GM13977 (cell line): ENCODE data around the gene NTHL1.

Experiments used
- DNase-seq: peaks from one replicate; pipeline ENCODE4 v3.0.0; 2012; ENCODE audit warnings: low spot score
- CTCF ChIP-seq: IDR thresholded peaks from 2 replicates; pipeline ENCODE4 v1.5.1; 2012; ENCODE audit warnings: mild to moderate bottlenecking, control low read depth; ENCODE audit not compliant: insufficient read depth; ENCODE audit errors: extremely low read depth, missing control alignments
- in situ Hi-C: fragments of 300-500 bp; cut with MboI; formaldehyde crosslinking; loops from one replicate; pipeline ENCODE4 v1.12.0; 2022; ENCODE audit warnings: low sequenced_read_pairs, low pct_unique_long_range_greater_than_20kb, mixed read lengths, inconsistent platforms; ENCODE audit not compliant: unreplicated experiment

Gene NTHL1

GRCh38 chr16:2058420-2058819 lies 10.8 kb upstream of the NTHL1 start:
- no peak for DNase-seq
- no peak for TF ChIP-seq CTCF
- in situ Hi-C loops: no loop called here

- DNase-seq: no peak
- no peak for TF ChIP-seq CTCF
- in situ Hi-C loops: no loop called here
Measured at GRCh38 chr16:2057438-2057837, 9.8 kb upstream of the NTHL1 start.

- no peak for DNase-seq
- TF ChIP-seq CTCF: no peak
- in situ Hi-C loops: no loop called here
Measured at GRCh38 chr16:2056681-2057407, 9.2 kb upstream of the NTHL1 start.

GRCh38 chr16:2056077-2056476 lies 8.4 kb upstream of the NTHL1 start:
- in situ Hi-C loops: no loop called here

GRCh38 chr16:2054543-2055245 lies 7.1 kb upstream of the NTHL1 start:
- in situ Hi-C loops: no loop called here
- DNase-seq: no peak
- TF ChIP-seq CTCF: no peak

More at GRCh38 chr16:2056077-2056476, 8.4 kb upstream of the NTHL1 start:
- no peak for DNase-seq
- TF ChIP-seq CTCF: peak; percentile 19

DNA sequence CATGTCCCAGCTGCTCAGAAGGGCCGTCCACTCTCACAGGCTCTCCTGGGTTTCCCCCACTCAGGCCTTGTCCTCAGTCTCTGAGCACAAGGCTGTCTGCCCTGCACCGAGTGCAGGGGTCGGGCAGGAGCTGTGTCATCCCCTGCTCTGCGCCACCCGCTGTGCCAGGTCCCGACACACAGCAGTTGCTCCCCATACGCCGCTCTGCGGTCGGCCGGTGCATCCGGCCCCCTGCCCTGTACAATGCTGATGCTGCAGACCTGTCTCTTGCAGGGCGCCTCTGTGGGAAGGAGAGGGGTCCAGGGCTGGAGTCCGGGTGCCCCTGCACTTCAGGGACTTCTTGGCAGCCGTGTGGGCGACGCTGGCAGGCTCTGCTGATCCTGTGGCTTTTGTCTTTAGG lies 6.3 kb upstream of the NTHL1 start:
- in situ Hi-C loops: no loop called here
- no peak for DNase-seq
- no peak for TF ChIP-seq CTCF
